HepG2 (cell line): ENCODE results near the gene DVL3. TPM values are rescaled to one million over a fixed set of nuclear protein-coding genes. Genes with fewer than 3 reads are reported as not detected.
A peak's percentile ranks its signal among the peaks of the same experiment; 100 is the strongest.

Source experiments
- BORCS8-MEF2B ChIP-seq: sonication (generic); formaldehyde crosslinking; IDR thresholded peaks from 2 replicates; pipeline ENCODE4 v1.8.0; 2022; ENCODE audit warnings: mild to moderate bottlenecking, missing genetic modification reagents
- EED ChIP-seq: sonication (generic); formaldehyde crosslinking; IDR thresholded peaks from 2 replicates; pipeline ENCODE4 v1.5.0; 2020; ENCODE audit warnings: mild to moderate bottlenecking, missing genetic modification reagents
- IKZF4 ChIP-seq: sonication (generic); formaldehyde crosslinking; IDR thresholded peaks from 2 replicates; pipeline ENCODE4 v1.5.1; 2020; ENCODE audit warnings: borderline replicate concordance, mild to moderate bottlenecking, low read depth, missing genetic modification reagents; ENCODE audit errors: not compliant biosample characterization
- JUND ChIP-seq: sonication (generic); formaldehyde crosslinking; IDR thresholded peaks from 2 replicates; pipeline ENCODE4 v1.8.0; 2022; ENCODE audit warnings: mild to moderate bottlenecking, missing genetic modification reagents
- LCORL ChIP-seq, 2 experiments: fragments of 450-650 bp in 1 of 2; sonication (generic) in 1 of 2; formaldehyde crosslinking in 1 of 2; IDR thresholded peaks; 2 replicates each; pipeline versions ENCODE4 v1.5.0 to v1.6.1; 2017 to 2020; ENCODE audit warnings: antibody characterized with exemption in 1 of 2, missing genetic modification reagents in 1 of 2
- MIER3 ChIP-seq: IDR thresholded peaks from 2 replicates; pipeline ENCODE4 v1.6.1; 2016; ENCODE audit warnings: missing compliant biosample characterization, borderline replicate concordance
- REXO4 ChIP-seq: sonication (generic); formaldehyde crosslinking; IDR thresholded peaks from 2 replicates; pipeline ENCODE4 v1.8.0; 2022; ENCODE audit warnings: missing genetic modification reagents, mild to moderate bottlenecking, borderline replicate concordance
- ZNF350 ChIP-seq: sonication (generic); formaldehyde crosslinking; IDR thresholded peaks from 2 replicates; pipeline ENCODE4 v1.4.0; 2020; ENCODE audit warnings: mild to moderate bottlenecking, low read depth, missing genetic modification reagents, borderline replicate concordance
- ZNF724P ChIP-seq: sonication (generic); formaldehyde crosslinking; IDR thresholded peaks from 2 replicates; pipeline ENCODE4 v1.8.0; 2022; ENCODE audit warnings: missing genetic modification reagents, borderline replicate concordance
- polyA plus RNA-seq, 8 experiments: library from polyadenylated mRNA; depleted of rRNA in 3 of 8; stranded (reverse) in 7 of 8; unstranded in 1 of 8; fragments of >200 nt; fragmentation: Illumina TruSeq in 4 of 8; extraction: Trizol in 4 of 8; gene quantifications; 2 replicates each; pipeline versions ENCODE4 v1.2.1 to v1.2.3, GENCODE V29; 2011 to 2016; ENCODE audit warnings: low read depth in 4 of 8, missing spikeins in 1 of 8, mixed read lengths in 1 of 8; ENCODE audit not compliant: insufficient read depth in 1 of 8
- total RNA-seq, 5 experiments: library from RNA; depleted of rRNA; stranded (reverse); fragments of >200 nt; fragmentation: Illumina TruSeq; extraction: Trizol; gene quantifications; 2 replicates each; pipeline ENCODE4 v1.2.3, GENCODE V29; 2016; ENCODE audit warnings: low read depth in 1 of 5
- TF ChIP-seq, protein P1 (sequence below): sonication (generic); formaldehyde crosslinking; IDR thresholded peaks from 2 replicates; pipeline ENCODE4 v1.4.0; 2020; ENCODE audit warnings: missing genetic modification reagents, borderline replicate concordance
- TF ChIP-seq, protein P2 (sequence below): IDR thresholded peaks from 2 replicates; pipeline ENCODE4 v1.6.1; 2018; ENCODE audit warnings: missing genetic modification reagents, mild to moderate bottlenecking, missing compliant biosample characterization
- TF ChIP-seq, protein P3 (sequence below): sonication (generic); formaldehyde crosslinking; IDR thresholded peaks from 2 replicates; pipeline ENCODE4; 2020; ENCODE audit warnings: missing genetic modification reagents, mild to moderate bottlenecking, borderline replicate concordance
- TF ChIP-seq, protein P4 (sequence below): sonication (generic); formaldehyde crosslinking; IDR thresholded peaks from 2 replicates; pipeline ENCODE4 v1.5.1; 2020; ENCODE audit warnings: mild to moderate bottlenecking, missing genetic modification reagents, borderline replicate concordance

Gene DVL3
- total and polyA plus RNA-seq, 2 of the 13 experiments (the other 11 are each of a cell fraction or from before 2014, with no cell fraction given), result 29.0 to 36.1 TPM

DNA sequence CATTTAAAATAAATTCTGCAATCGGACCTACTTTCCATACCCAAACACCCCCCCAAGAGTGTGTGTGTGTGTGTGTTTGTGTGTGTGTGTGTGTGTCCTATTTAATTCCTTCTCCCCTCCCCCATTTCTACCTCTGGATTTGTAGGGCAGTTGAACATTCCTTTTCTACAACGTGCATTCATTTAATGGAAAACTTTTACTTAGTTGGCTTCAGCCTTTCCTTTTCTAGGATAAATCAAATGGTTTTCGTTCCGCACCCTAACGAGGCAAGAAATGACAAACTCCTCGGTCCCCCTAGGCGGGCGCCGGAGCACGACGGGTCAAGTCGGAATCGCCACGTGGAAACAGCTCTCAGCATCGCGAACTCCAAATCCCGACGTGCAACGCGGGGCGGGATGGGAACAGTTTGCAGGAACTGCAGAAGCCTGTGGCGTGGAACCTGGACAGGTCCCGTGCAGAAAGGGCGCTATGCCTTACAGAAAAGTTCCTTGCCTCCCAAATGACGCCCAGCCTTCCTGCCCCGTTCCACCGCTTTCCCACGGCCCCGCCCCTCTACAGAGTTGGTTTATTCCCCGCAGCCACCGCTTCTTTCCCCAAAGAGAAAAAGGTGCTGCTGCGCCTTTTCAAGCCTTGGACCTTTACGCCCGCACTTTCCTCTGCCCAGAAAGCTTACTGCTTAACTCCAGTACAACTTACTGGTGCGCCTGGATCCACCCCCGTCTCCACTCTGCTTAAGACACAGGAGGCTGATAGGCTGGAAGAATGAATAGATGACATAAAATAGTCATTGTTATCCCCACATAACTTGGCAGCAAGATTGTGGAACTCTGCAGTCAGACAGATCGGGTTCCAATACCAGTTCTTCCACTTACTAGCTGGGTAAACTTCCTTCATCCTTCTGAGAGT is 21.1 kb upstream of the DVL3 start (continued):
- TF ChIP-seq, protein P1, sequence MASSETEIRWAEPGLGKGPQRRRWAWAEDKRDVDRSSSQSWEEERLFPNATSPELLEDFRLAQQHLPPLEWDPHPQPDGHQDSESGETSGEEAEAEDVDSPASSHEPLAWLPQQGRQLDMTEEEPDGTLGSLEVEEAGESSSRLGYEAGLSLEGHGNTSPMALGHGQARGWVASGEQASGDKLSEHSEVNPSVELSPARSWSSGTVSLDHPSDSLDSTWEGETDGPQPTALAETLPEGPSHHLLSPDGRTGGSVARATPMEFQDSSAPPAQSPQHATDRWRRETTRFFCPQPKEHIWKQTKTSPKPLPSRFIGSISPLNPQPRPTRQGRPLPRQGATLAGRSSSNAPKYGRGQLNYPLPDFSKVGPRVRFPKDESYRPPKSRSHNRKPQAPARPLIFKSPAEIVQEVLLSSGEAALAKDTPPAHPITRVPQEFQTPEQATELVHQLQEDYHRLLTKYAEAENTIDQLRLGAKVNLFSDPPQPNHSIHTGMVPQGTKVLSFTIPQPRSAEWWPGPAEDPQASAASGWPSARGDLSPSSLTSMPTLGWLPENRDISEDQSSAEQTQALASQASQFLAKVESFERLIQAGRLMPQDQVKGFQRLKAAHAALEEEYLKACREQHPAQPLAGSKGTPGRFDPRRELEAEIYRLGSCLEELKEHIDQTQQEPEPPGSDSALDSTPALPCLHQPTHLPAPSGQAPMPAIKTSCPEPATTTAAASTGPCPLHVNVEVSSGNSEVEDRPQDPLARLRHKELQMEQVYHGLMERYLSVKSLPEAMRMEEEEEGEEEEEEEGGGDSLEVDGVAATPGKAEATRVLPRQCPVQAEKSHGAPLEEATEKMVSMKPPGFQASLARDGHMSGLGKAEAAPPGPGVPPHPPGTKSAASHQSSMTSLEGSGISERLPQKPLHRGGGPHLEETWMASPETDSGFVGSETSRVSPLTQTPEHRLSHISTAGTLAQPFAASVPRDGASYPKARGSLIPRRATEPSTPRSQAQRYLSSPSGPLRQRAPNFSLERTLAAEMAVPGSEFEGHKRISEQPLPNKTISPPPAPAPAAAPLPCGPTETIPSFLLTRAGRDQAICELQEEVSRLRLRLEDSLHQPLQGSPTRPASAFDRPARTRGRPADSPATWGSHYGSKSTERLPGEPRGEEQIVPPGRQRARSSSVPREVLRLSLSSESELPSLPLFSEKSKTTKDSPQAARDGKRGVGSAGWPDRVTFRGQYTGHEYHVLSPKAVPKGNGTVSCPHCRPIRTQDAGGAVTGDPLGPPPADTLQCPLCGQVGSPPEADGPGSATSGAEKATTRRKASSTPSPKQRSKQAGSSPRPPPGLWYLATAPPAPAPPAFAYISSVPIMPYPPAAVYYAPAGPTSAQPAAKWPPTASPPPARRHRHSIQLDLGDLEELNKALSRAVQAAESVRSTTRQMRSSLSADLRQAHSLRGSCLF, result no peak
- TF ChIP-seq, protein P2, sequence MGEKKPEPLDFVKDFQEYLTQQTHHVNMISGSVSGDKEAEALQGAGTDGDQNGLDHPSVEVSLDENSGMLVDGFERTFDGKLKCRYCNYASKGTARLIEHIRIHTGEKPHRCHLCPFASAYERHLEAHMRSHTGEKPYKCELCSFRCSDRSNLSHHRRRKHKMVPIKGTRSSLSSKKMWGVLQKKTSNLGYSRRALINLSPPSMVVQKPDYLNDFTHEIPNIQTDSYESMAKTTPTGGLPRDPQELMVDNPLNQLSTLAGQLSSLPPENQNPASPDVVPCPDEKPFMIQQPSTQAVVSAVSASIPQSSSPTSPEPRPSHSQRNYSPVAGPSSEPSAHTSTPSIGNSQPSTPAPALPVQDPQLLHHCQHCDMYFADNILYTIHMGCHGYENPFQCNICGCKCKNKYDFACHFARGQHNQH (CRISPR knock-in tag), result peak; percentile 80
- TF ChIP-seq LCORL (IDR thresholded peaks at IDR 0.05) (no peak), LCORL (CRISPR knock-in tag; IDR thresholded peaks at IDR 0.05) (no peak), ZNF350 (CRISPR knock-in tag) (peak; percentile 72), ZNF724P (CRISPR knock-in tag) (peak; percentile 73; the same call in 1 of the 2 replicates), REXO4 (CRISPR knock-in tag) (no peak), MIER3 (no peak; the same call in 1 of the 2 replicates), IKZF4 (CRISPR knock-in tag) (peak; percentile 75), BORCS8-MEF2B (peak; percentile 94), JUND (CRISPR knock-in tag) (no peak), EED (CRISPR knock-in tag) (peak; percentile 46; the same call in 1 of the 2 replicates)
- TF ChIP-seq, protein P3, sequence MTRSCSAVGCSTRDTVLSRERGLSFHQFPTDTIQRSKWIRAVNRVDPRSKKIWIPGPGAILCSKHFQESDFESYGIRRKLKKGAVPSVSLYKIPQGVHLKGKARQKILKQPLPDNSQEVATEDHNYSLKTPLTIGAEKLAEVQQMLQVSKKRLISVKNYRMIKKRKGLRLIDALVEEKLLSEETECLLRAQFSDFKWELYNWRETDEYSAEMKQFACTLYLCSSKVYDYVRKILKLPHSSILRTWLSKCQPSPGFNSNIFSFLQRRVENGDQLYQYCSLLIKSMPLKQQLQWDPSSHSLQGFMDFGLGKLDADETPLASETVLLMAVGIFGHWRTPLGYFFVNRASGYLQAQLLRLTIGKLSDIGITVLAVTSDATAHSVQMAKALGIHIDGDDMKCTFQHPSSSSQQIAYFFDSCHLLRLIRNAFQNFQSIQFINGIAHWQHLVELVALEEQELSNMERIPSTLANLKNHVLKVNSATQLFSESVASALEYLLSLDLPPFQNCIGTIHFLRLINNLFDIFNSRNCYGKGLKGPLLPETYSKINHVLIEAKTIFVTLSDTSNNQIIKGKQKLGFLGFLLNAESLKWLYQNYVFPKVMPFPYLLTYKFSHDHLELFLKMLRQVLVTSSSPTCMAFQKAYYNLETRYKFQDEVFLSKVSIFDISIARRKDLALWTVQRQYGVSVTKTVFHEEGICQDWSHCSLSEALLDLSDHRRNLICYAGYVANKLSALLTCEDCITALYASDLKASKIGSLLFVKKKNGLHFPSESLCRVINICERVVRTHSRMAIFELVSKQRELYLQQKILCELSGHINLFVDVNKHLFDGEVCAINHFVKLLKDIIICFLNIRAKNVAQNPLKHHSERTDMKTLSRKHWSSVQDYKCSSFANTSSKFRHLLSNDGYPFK, result peak; percentile 88; the same call in 1 of the 2 replicates
- TF ChIP-seq, protein P4, sequence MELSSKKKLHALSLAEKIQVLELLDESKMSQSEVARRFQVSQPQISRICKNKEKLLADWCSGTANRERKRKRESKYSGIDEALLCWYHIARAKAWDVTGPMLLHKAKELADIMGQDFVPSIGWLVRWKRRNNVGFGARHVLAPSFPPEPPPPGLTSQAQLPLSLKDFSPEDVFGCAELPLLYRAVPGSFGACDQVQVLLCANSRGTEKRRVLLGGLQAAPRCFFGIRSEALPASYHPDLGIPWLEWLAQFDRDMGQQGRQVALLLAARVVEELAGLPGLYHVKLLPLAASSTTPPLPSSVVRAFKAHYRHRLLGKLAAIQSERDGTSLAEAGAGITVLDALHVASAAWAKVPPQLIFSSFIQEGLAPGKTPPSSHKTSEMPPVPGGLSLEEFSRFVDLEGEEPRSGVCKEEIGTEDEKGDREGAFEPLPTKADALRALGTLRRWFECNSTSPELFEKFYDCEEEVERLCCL (CRISPR knock-in tag), result 0 out of 2 replicates have a peak, but pooled peaks have one; percentile 68
